Prostate gland (tissue), 2 donors: ENCODE results near the gene ZFP36L1.

Experiments
- POLR2A ChIP-seq: fragments of 450-650 bp; IDR thresholded peaks from one replicate; pipeline ENCODE4 v1.6.1; 2016; ENCODE audit warnings: antibody characterized with exemption, mild to moderate bottlenecking
- POLR2AphosphoS5 ChIP-seq: sonication (generic); formaldehyde crosslinking; IDR thresholded peaks from one replicate; pipeline ENCODE4 v1.6.1; 2017; ENCODE audit warnings: antibody characterized with exemption
- TF ChIP-seq, protein P1 (sequence below), 4 experiments: fragments of 200-600 bp in 2 of 4; fragments of 450-650 bp in 2 of 4; sonication (generic) in 2 of 4; IDR thresholded peaks; 1 replicate in 3 of 4; 2 replicates in 1 of 4; pipeline ENCODE4 v1.5.1; 2016 to 2019; ENCODE audit warnings: antibody characterized with exemption in 4 of 4, mild to moderate bottlenecking in 2 of 4, moderate library complexity in 2 of 4

DNA sequence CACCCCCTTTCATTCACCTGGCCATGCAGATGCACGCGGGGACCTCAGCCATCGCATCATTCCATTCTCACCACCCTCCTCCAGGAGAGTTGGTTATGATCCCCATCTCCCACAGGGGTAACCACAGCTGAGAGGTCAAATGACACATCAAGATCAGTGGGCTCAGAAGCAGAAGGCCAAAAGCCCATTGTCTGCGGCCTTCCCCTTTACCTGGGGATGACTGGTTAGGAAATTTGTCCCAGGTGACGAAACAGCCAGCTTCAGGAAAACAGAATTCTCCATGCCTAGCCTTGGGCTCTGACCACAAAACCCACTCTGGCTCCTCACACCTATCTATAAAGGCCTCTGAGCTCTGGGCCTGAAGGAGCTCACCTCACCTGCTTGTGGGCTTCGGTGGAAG, 36.1 kb downstream of the ZFP36L1 start:
- TF ChIP-seq, protein P1, sequence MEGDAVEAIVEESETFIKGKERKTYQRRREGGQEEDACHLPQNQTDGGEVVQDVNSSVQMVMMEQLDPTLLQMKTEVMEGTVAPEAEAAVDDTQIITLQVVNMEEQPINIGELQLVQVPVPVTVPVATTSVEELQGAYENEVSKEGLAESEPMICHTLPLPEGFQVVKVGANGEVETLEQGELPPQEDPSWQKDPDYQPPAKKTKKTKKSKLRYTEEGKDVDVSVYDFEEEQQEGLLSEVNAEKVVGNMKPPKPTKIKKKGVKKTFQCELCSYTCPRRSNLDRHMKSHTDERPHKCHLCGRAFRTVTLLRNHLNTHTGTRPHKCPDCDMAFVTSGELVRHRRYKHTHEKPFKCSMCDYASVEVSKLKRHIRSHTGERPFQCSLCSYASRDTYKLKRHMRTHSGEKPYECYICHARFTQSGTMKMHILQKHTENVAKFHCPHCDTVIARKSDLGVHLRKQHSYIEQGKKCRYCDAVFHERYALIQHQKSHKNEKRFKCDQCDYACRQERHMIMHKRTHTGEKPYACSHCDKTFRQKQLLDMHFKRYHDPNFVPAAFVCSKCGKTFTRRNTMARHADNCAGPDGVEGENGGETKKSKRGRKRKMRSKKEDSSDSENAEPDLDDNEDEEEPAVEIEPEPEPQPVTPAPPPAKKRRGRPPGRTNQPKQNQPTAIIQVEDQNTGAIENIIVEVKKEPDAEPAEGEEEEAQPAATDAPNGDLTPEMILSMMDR (IDR thresholded peaks at IDR 0.05): no peak
- TF ChIP-seq POLR2A (no peak), POLR2AphosphoS5 (no peak)
